Epithelial cell of proximal tubule (primary cell): ENCODE results near the gene ZSCAN18. TPM values are rescaled to one million over a fixed set of nuclear protein-coding genes. Genes with fewer than 3 reads are reported as not detected.
A peak's percentile ranks its signal among the peaks of the same experiment; 100 is the strongest.
"Not testable (repeated sequence)": the region's sequence is repeated elsewhere in the genome, so short reads cannot be mapped to it uniquely, and the experiment has no call there.

Experiments
- DNase-seq: peaks from one replicate; pipeline ENCODE4 v3.0.0-alpha.2; 2011; ENCODE audit warnings: low read depth
- H3K4me3 ChIP-seq: 2 replicates; pipeline ENCODE4 v1.5.1; 2011; ENCODE audit warnings: low read depth, mild to moderate bottlenecking, low read length
- total RNA-seq: library from RNA; depleted of rRNA; stranded (reverse); fragments of >200 nt; gene quantifications from 2 replicates; pipeline ENCODE4 v1.2.3, GENCODE V29; 2015
- TF ChIP-seq, protein P1 (sequence below): conservative IDR thresholded peaks from 2 replicates; pipeline ENCODE4 v1.5.1; 2012; ENCODE audit warnings: low read depth, mild to moderate bottlenecking, low read length

Gene ZSCAN18
- total RNA-seq, result 23.9 and 40.1 TPM in 2 replicates

GRCh38 chr19:58097781-58098681 is at the start of gene ZSCAN18:
Gene ZSCAN18 (minus strand): TSS chr19:58098231. CDS start chr19:58090267, 7,964 bp downstream.
- DNase-seq, result peak; percentile 52
- peak within 1 kb of the TSS; percentile 97 for H3K4me3 ChIP-seq
- TF ChIP-seq, protein P1, sequence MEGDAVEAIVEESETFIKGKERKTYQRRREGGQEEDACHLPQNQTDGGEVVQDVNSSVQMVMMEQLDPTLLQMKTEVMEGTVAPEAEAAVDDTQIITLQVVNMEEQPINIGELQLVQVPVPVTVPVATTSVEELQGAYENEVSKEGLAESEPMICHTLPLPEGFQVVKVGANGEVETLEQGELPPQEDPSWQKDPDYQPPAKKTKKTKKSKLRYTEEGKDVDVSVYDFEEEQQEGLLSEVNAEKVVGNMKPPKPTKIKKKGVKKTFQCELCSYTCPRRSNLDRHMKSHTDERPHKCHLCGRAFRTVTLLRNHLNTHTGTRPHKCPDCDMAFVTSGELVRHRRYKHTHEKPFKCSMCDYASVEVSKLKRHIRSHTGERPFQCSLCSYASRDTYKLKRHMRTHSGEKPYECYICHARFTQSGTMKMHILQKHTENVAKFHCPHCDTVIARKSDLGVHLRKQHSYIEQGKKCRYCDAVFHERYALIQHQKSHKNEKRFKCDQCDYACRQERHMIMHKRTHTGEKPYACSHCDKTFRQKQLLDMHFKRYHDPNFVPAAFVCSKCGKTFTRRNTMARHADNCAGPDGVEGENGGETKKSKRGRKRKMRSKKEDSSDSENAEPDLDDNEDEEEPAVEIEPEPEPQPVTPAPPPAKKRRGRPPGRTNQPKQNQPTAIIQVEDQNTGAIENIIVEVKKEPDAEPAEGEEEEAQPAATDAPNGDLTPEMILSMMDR, result no peak

DNA sequence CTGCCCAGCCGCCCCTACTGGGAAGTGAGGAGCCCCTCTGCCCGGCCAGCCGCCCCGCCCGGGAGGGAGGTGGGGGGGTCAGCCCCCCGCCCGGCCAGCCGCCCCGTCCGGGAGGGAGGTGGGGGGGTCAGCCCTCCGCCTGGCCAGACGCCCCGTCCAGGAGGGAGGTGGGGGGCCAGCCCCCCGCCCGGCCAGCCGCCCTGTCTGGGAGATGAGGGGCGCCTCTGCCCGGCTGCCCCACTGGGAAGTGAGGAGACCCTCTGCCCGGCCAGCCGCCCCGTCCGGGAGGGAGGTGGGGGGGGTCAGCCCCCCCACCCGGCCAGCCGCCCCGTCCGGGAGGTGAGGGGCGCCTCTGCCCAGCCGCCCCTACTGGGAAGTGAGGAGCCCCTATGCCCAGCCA is 49.4 kb upstream of the ZSCAN18 start:
- not testable (repeated sequence) for DNase-seq

DNA sequence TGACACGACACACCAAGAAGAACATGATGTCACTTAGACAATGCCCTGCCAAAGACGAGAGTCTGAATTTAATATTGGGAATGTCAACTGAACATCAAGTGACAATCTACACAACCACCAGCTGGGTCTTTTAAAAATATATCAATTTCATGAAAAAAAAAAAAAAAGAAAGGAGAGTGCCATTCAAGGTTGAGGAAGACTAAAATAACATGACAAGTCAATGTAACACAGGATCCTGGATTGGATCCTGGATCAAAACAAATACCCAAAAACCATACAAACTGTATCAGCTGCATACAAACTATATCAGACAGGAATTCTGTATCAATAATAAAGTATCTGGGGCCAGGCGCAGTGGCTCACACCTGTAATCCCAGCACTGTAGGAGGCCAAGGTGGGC is 47.8 kb upstream of the ZSCAN18 start:
- TF ChIP-seq, protein P1, result no peak
- DNase-seq, result no peak

More for the DNA sequence above, 49.4 kb upstream of the ZSCAN18 start:
- not testable (repeated sequence) for H3K4me3 ChIP-seq

GRCh38 chr19:58134244-58134643 is 36.2 kb upstream of the ZSCAN18 start:
- DNase-seq, result no peak
- TF ChIP-seq, protein P1, result no peak
- no peak overlapping the region for H3K4me3 ChIP-seq

More for the DNA sequence above, 47.8 kb upstream of the ZSCAN18 start:
- no peak overlapping the region for H3K4me3 ChIP-seq

GRCh38 chr19:58129284-58129683 is 31.3 kb upstream of the ZSCAN18 start:
- TF ChIP-seq, protein P1, result no peak
- no peak overlapping the region for H3K4me3 ChIP-seq
- no peak for DNase-seq

DNA sequence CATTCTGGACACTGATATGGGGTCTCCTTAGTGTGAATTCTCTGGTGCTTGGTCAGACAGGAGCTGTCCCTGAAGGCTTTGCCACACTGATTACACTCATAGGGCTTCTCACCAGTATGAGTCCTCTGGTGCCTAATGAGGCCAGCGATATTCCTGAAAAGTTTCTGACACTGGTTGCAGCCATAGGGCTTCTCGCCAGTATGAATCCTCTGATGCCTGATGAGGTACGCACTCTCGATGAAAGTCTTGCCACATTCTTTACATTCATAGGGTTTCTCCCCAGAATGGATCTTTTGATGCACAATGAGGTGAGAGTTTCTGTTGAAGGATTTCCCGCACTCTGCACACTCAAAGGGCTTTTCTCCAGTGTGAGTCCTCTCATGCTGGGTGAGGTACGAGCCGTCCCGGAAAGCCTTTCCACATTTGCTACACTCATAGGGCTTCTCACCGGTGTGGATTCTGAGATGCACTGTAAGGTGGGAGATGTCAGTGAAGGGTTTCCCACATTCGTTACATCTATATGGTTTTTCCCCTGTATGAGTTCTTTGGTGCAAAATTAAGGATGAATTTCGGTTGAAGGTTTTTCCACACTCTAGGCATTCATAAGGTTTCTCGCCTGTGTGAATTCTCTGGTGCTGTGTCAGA is 30.1 kb upstream of the ZSCAN18 start:
- no peak overlapping the region for H3K4me3 ChIP-seq
- DNase-seq, result no peak
- TF ChIP-seq, protein P1, result no peak

DNA sequence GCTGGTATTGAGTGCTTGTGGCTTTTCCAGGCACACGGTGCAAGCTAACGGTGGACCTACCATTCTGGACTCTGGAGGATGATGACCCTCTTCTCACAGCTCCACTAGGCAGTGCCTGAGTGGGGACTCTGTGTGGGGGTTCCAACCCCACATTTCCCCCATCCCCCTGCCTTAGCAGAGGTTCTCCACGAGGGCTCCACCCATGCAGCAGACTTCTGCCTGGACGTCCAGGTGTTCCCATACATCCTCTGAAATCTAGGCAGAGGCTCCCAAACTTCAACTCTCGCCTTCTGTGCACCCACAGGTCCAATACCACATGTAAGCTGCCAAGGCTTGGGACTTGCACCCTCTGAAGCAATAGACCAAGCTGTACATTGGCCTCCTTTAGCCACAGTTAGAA is 25.3 kb upstream of the ZSCAN18 start:
- DNase-seq, result no peak
- H3K4me3 ChIP-seq, result no peak overlapping the region
- TF ChIP-seq, protein P1, result no peak
